Natural killer cell (primary cell): Measurements from ENCODE around the gene ZNF576. TPM values are rescaled to one million over a fixed set of nuclear protein-coding genes. Genes with fewer than 3 reads are reported as not detected.

ENCODE experiments used
- ATAC-seq, 3 donors: fragments of 150-1000 bp in 2 of 3; fragments of 200-7000 bp in 1 of 3; cut with Tn5 transposase; 1 replicate in 1 of 3; 2 replicates in 2 of 3; pipeline ENCODE4 v1.10.0; 2021; ENCODE audit warnings: mild to moderate bottlenecking in 2 of 3, moderate library complexity in 2 of 3
- DNase-seq, 2 donors: peaks; one replicate each; pipeline versions ENCODE4 v3.0.0 to v3.0.0-alpha.2; 2013 to 2021; ENCODE audit warnings: mixed read lengths in 1 of 2
- H3K27ac ChIP-seq: one replicate; pipeline ENCODE4 v1.5.1; 2013; ENCODE audit warnings: mild to moderate bottlenecking, low read length
- H3K27me3 ChIP-seq: one replicate; pipeline ENCODE4 v1.6.1; 2013; ENCODE audit warnings: low read length; ENCODE audit not compliant: control insufficient read depth, insufficient read depth
- H3K36me3 ChIP-seq: one replicate; pipeline ENCODE4 v1.6.1; 2013; ENCODE audit warnings: low read length; ENCODE audit not compliant: control insufficient read depth, insufficient read depth
- H3K4me1 ChIP-seq: one replicate; pipeline ENCODE4 v1.6.1; 2013; ENCODE audit warnings: low read length; ENCODE audit not compliant: control insufficient read depth, insufficient read depth
- H3K4me3 ChIP-seq: one replicate; pipeline ENCODE4 v1.5.1; 2013; ENCODE audit warnings: low read length
- H3K9me3 ChIP-seq: one replicate; pipeline ENCODE4 v1.6.1; 2013; ENCODE audit warnings: low read length; ENCODE audit not compliant: control insufficient read depth, insufficient read depth
- H3K27ac Mint-ChIP-seq, 2 donors: one replicate each; pipeline ENCODE4 v1.8.0; 2022; ENCODE audit warnings: mild to moderate bottlenecking in 2 of 2, mixed read lengths in 2 of 2, moderate library complexity in 1 of 2
- H3K27me3 Mint-ChIP-seq, 2 donors: one replicate each; pipeline ENCODE4 v1.8.0; 2022; ENCODE audit warnings: low read depth in 2 of 2, mixed read lengths in 2 of 2
- H3K36me3 Mint-ChIP-seq: one replicate; pipeline ENCODE4 v1.8.0; 2022; ENCODE audit warnings: mixed read lengths
- H3K4me1 Mint-ChIP-seq, 2 donors: one replicate each; pipeline ENCODE4 v1.8.0; 2022; ENCODE audit warnings: mixed read lengths in 2 of 2
- H3K4me3 Mint-ChIP-seq: one replicate; pipeline ENCODE4 v1.8.0; 2022; ENCODE audit warnings: mild to moderate bottlenecking, moderate library complexity, mixed read lengths
- H3K9me3 Mint-ChIP-seq, 2 donors: one replicate each; pipeline ENCODE4 v1.8.0; 2022; ENCODE audit warnings: mixed read lengths in 2 of 2
- CTCF ChIP-seq: fragments of 200-600 bp; IDR thresholded peaks from one replicate; pipeline ENCODE4 v1.8.0; 2022; ENCODE audit warnings: antibody characterized with exemption
- WGBS: methylation state at CpG from one replicate; pipeline ENCODE4 v1.1.7; 2013; ENCODE audit warnings: missing lambda C conversion rate; ENCODE audit not compliant: insufficient coverage; 5-methylcytosine and 5-hydroxymethylcytosine counted together
- intact Hi-C: fragments of 100-400 bp; cut with micrococcal nuclease; formaldehyde crosslinking; loops from one replicate; pipeline ENCODE4 v1.14.2; 2022
- total RNA-seq, 4 donors: library from RNA; stranded (reverse); fragments of 120-200 nt in 1 of 4; gene quantifications; one replicate each; pipeline versions ENCODE4 v1.2.3 to v1.2.4, GENCODE V29; 2013 to 2022

The ZNF576 gene
- total RNA-seq, 3 donors from 2014 or later (not counting 1 experiment from before 2014, with no cell fraction given) = 4.0 to 10.4 (median 5.8) TPM

- ATAC-seq (no peak), DNase-seq (no peak)
- Mint-ChIP-seq H3K27me3 (no peaks in the 10 kb centered on the region), H3K4me1 (peaks cover 46 to 75% of the 10 kb centered on the region in 2 donors), H3K4me3 (no peak overlapping the region), H3K36me3 (no peaks in the 10 kb centered on the region), H3K27ac (peak overlapping the region; percentile 35 to 72), H3K9me3 (no peaks in the 10 kb centered on the region)
- WGBS = no CpG with 5 or more reads among the region's 1 CpG
- peaks cover 18% of the 10 kb centered on the region for H3K4me1 ChIP-seq
- no peak overlapping the region for H3K4me3 ChIP-seq
- H3K27me3 ChIP-seq = no peaks in the 10 kb centered on the region
- H3K36me3 ChIP-seq = peaks cover 18% of the 10 kb centered on the region
- H3K27ac ChIP-seq = no peak overlapping the region
- no peak for TF ChIP-seq CTCF
- H3K9me3 ChIP-seq = no peaks in the 10 kb centered on the region
- intact Hi-C loops = no loop called here
Observed at GRCh38 chr19:43616306-43616705, 19.9 kb downstream of the ZNF576 start.

GRCh38 chr19:43616954-43617353 lies 20.6 kb downstream of the ZNF576 start:
- H3K27me3 Mint-ChIP-seq = no peaks in the 10 kb centered on the region
- Histone ChIP-seq H3K4me3 (no peak overlapping the region), H3K9me3 (no peaks in the 10 kb centered on the region), H3K27me3 (no peaks in the 10 kb centered on the region), H3K4me1 (peaks cover 18% of the 10 kb centered on the region), H3K27ac (no peak overlapping the region), H3K36me3 (peaks cover 16% of the 10 kb centered on the region)
- no peak overlapping the region for H3K4me3 Mint-ChIP-seq
- 88% methylated on average over 6 of the region's 6 CpGs for WGBS
- intact Hi-C loops = no loop called here
- ATAC-seq = no peak
- no peak for DNase-seq
- H3K27ac Mint-ChIP-seq = peak overlapping the region; percentile 35 to 72
- no peak for TF ChIP-seq CTCF
- H3K36me3 Mint-ChIP-seq = no peaks in the 10 kb centered on the region
- H3K4me1 Mint-ChIP-seq = peaks cover 41 to 69% of the 10 kb centered on the region in 2 donors
- H3K9me3 Mint-ChIP-seq = no peaks in the 10 kb centered on the region

GRCh38 chr19:43618921-43619261 lies 22.5 kb downstream of the ZNF576 start:
- WGBS = 1% methylated on average over 14 of the region's 14 CpGs
- ATAC-seq = peak; percentile 2 to 9 (median 6)
- peak overlapping the region; percentile 93 to 96 for H3K27ac Mint-ChIP-seq

More at GRCh38 chr19:43618921-43619261, 22.5 kb downstream of the ZNF576 start:
- intact Hi-C loops = loop anchor here (1.0 kb wide), 1 partner anchor 23 kb away; the partner anchor contains the start of genes IRGQ and ZNF576
- H3K27ac ChIP-seq = peak overlapping the region; percentile 96
- H3K36me3 ChIP-seq = no peaks in the 10 kb centered on the region
- peaks cover 27 to 52% of the 10 kb centered on the region in 2 donors for H3K4me1 Mint-ChIP-seq
- peak in 1 of 2 donors; percentile 61 for DNase-seq
- H3K4me3 ChIP-seq = peak overlapping the region; percentile 100
- no peaks in the 10 kb centered on the region for H3K9me3 ChIP-seq
- peak overlapping the region; percentile 99 for H3K4me3 Mint-ChIP-seq
- peaks cover 18% of the 10 kb centered on the region for H3K4me1 ChIP-seq
- no peaks in the 10 kb centered on the region for H3K27me3 Mint-ChIP-seq
- no peaks in the 10 kb centered on the region for H3K36me3 Mint-ChIP-seq
- H3K9me3 Mint-ChIP-seq = no peaks in the 10 kb centered on the region
- no peak for TF ChIP-seq CTCF
- no peaks in the 10 kb centered on the region for H3K27me3 ChIP-seq
